ENCODE data around the gene TCEA2. TPM values are rescaled to one million over a fixed set of nuclear protein-coding genes. Genes with fewer than 3 reads are reported as not detected.

The TCEA2 gene
- total RNA-seq, 2 donors from 2014 or later, result 64.3 to 110 TPM

DNA sequence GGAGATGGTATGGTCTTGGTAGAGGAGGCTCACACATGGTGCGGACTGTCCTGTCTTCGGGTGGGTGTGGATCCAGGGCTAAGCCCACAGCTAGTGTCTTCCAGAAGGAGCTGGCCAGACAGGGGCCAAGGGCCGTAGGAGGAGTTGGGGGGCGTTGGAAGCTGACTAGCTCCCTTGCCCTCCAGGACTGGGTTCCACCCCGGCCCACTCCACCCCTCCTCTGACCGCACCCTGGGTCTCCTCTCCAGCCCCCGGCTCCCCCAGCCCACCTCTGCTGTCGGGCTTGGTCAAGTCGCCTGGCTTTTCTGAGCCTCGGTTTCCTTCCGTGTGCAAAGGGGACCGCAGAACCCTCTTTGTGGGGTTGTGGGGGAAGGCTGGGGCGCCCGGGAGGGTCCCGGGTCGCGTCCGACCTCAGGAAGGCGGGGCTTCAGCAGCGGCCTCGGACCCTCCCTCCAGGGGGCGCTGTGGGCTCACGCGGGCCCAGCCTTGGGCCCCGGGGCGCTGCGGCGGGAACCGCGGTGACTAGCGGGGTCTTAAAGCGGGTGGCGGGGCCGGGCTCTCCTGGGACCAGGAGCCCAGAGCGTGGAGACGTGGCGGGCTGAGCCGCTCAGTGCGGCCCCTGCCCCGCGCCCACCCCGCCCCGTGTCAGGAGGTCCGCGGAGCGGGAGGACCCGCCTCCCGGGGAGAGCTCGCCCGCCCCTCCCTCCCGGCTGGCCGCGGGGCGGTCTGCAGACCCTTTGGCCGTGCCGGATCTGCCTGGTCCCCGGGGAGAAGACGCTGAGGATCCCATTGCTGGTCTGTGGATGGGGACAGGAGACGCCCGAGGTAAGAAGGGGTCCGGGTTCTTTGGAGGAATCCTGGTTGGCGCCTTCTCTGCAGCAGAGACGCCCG, 39.0 kb downstream of the TCEA2 start:
- peak overlapping the region; percentile 20 for H3K9ac ChIP-seq (ENCODE audit: extremely low read depth, low read length, poor library complexity, severe bottlenecking)
- no peaks in the 10 kb centered on the region for H3K4me1 Mint-ChIP-seq
- H3K4me3 Mint-ChIP-seq, result peak overlapping the region; percentile 63
- peak overlapping the region; percentile 77 for H3K4me3 ChIP-seq (ENCODE audit: low read length)
- H3K27me3 ChIP-seq (ENCODE audit: control insufficient read depth, insufficient read depth, low read length, poor library complexity, severe bottlenecking), result peaks cover 33% of the 10 kb centered on the region
- peaks cover 28% of the 10 kb centered on the region for H3K27me3 Mint-ChIP-seq (ENCODE audit: insufficient read depth)
- no peaks in the 10 kb centered on the region for H3K9me3 ChIP-seq (ENCODE audit: control insufficient read depth, low read length)
- H3K27ac ChIP-seq (ENCODE audit: low read depth, low read length), result no peak overlapping the region
- no peaks in the 10 kb centered on the region for H3K9me3 Mint-ChIP-seq
- H3K27ac Mint-ChIP-seq, result no peak overlapping the region
- TF ChIP-seq, protein P1, sequence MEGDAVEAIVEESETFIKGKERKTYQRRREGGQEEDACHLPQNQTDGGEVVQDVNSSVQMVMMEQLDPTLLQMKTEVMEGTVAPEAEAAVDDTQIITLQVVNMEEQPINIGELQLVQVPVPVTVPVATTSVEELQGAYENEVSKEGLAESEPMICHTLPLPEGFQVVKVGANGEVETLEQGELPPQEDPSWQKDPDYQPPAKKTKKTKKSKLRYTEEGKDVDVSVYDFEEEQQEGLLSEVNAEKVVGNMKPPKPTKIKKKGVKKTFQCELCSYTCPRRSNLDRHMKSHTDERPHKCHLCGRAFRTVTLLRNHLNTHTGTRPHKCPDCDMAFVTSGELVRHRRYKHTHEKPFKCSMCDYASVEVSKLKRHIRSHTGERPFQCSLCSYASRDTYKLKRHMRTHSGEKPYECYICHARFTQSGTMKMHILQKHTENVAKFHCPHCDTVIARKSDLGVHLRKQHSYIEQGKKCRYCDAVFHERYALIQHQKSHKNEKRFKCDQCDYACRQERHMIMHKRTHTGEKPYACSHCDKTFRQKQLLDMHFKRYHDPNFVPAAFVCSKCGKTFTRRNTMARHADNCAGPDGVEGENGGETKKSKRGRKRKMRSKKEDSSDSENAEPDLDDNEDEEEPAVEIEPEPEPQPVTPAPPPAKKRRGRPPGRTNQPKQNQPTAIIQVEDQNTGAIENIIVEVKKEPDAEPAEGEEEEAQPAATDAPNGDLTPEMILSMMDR (conservative IDR thresholded peaks at IDR 0.05), result peak; percentile 98
- WGBS, 2 experiments (ENCODE audit: insufficient coverage in 1 of 2, insufficient read length in 1 of 2), result 13 to 16% methylated on average over 14 to 64 of the region's 64 CpGs
- no peaks in the 10 kb centered on the region for H3K4me1 ChIP-seq (ENCODE audit: control insufficient read depth, insufficient read depth, low read length)
- DNase-seq, result peak; percentile 92
- H3K36me3 ChIP-seq (ENCODE audit: control insufficient read depth, insufficient read depth, low read length), result no peaks in the 10 kb centered on the region
- H3K36me3 Mint-ChIP-seq (ENCODE audit: low read depth), result no peaks in the 10 kb centered on the region

DNA sequence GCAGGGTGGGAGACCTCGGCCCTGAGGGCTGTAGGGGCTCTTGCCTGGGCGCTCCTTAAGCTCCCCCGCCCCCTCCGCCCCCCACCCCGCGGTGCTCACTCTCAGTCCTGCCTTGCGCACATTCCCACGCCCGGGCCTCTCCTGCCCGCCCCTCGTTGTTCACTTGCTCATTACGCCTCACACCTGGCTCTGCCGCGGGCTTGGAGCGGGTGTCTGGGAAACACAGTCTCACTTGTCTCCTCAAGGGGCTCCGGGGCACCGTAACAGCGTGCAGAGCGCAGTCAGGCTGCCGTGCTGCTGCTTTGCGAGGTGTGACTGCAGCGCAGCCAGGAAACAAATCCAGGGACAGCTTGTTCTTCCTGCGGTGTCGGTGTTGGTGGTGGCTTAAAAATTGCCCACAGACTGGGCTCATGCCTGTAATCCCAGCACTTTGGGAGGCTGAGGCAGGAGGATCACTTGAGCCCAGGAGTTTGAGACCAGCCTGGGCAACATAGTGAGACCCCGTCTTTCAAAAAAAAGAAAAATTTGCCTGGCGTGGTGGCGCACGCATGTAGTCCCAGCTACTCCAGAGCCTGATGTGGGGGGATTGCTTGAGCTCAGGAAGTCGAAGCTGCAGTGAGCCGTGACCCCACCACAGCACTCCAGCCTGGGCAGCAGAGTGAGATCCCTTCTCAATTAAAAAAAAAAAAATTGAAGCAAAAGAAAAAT, 39.8 kb downstream of the TCEA2 start:
- TF ChIP-seq, protein P1 (conservative IDR thresholded peaks at IDR 0.05), result no peak
- Mint-ChIP-seq H3K36me3 (ENCODE audit: low read depth) (no peaks in the 10 kb centered on the region), H3K27ac (no peak overlapping the region), H3K9me3 (no peaks in the 10 kb centered on the region), H3K4me3 (peak overlapping the region; percentile 63), H3K4me1 (no peaks in the 10 kb centered on the region), H3K27me3 (ENCODE audit: insufficient read depth) (peaks cover 28% of the 10 kb centered on the region)
- peak overlapping the region; percentile 77 for H3K4me3 ChIP-seq (ENCODE audit: low read length)
- peak overlapping the region; percentile 20 for H3K9ac ChIP-seq (ENCODE audit: extremely low read depth, low read length, poor library complexity, severe bottlenecking)
- H3K27me3 ChIP-seq (ENCODE audit: control insufficient read depth, insufficient read depth, low read length, poor library complexity, severe bottlenecking), result peaks cover 33% of the 10 kb centered on the region
- DNase-seq, result peak; percentile 84
- no peaks in the 10 kb centered on the region for H3K9me3 ChIP-seq (ENCODE audit: control insufficient read depth, low read length)
- WGBS, 2 experiments (ENCODE audit: insufficient coverage in 1 of 2, insufficient read length in 1 of 2), result 40 to 45% methylated on average over 18 to 27 of the region's 30 CpGs
- no peaks in the 10 kb centered on the region for H3K4me1 ChIP-seq (ENCODE audit: control insufficient read depth, insufficient read depth, low read length)
- H3K27ac ChIP-seq (ENCODE audit: low read depth, low read length), result no peak overlapping the region
- H3K36me3 ChIP-seq (ENCODE audit: control insufficient read depth, insufficient read depth, low read length), result no peaks in the 10 kb centered on the region

DNA sequence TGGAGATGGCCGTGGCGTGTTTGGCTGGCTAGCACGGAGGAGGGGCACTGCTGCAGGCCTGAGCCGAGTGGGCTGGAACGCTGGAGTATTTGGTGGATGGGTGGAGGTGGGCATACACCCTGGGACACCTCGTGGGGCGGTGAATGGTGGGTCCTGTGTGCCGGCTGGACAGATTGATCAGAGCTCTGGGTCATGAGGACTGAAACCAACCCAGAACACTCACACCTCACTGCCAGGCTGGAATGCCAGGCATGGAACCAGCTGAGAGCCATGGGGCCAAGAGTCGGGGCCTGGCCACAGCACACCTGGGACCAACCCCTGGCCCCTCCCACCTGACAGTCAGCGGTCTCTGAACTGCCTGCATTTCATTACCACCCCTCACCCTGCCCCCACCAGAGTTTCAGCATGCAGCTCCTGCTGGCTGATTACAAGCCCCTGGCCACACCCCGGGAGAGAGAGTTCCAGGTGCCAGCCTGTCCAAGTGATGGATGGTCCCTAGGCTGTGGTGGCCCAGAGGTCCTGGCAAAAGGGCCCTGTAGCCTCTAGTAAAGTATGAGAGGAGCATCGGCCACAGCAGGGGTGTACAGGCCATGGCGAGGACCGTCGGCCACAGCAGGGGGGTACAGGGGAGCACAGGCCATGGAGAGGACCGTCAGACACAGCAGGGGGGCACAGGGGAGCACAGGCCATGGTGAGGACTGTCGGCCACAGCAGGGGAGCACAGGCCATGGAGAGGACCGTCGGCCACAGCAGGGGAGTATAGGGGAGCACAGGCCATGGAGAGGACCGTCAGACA, 41.1 kb downstream of the TCEA2 start:
- H3K27me3 Mint-ChIP-seq (ENCODE audit: insufficient read depth), result peaks cover 28% of the 10 kb centered on the region
- H3K27ac Mint-ChIP-seq, result no peak overlapping the region
- peaks cover 33% of the 10 kb centered on the region for H3K27me3 ChIP-seq (ENCODE audit: control insufficient read depth, insufficient read depth, low read length, poor library complexity, severe bottlenecking)
- no peak overlapping the region for H3K4me3 ChIP-seq (ENCODE audit: low read length)
- TF ChIP-seq, protein P1 (conservative IDR thresholded peaks at IDR 0.05), result no peak
- no peaks in the 10 kb centered on the region for H3K9me3 ChIP-seq (ENCODE audit: control insufficient read depth, low read length)
- peak; percentile 71 for DNase-seq
- no peak overlapping the region for H3K9ac ChIP-seq (ENCODE audit: extremely low read depth, low read length, poor library complexity, severe bottlenecking)
- H3K4me1 ChIP-seq (ENCODE audit: control insufficient read depth, insufficient read depth, low read length), result no peaks in the 10 kb centered on the region
- H3K4me1 Mint-ChIP-seq, result no peaks in the 10 kb centered on the region
- H3K36me3 Mint-ChIP-seq (ENCODE audit: low read depth), result no peaks in the 10 kb centered on the region
- H3K9me3 Mint-ChIP-seq, result no peaks in the 10 kb centered on the region
- no peaks in the 10 kb centered on the region for H3K36me3 ChIP-seq (ENCODE audit: control insufficient read depth, insufficient read depth, low read length)
- no peak overlapping the region for H3K27ac ChIP-seq (ENCODE audit: low read depth, low read length)
- H3K4me3 Mint-ChIP-seq, result no peak overlapping the region
- WGBS, 2 experiments (ENCODE audit: insufficient coverage in 1 of 2, insufficient read length in 1 of 2), result 78 to 86% methylated on average over 10 to 20 of the region's 20 CpGs
